ENCODE data around the gene POLA2. TPM values are rescaled to one million over a fixed set of nuclear protein-coding genes. Genes with fewer than 3 reads are reported as not detected.

Gene POLA2
- total RNA-seq, 1 donor from 2014 or later: 8.6 TPM

GRCh38 chr11:65286686-65287085, 24.9 kb downstream of the POLA2 start:
- no peak for DNase-seq
- Mint-ChIP-seq H3K36me3 (ENCODE audit: unreplicated experiment) (no peaks in the 10 kb centered on the region), H3K27ac (ENCODE audit: unreplicated experiment) (no peak overlapping the region), H3K27me3 (ENCODE audit: unreplicated experiment) (peaks cover 5% of the 10 kb centered on the region), H3K9me3 (ENCODE audit: unreplicated experiment) (no peaks in the 10 kb centered on the region), H3K4me1 (ENCODE audit: low read depth, unreplicated experiment) (peaks cover 22% of the 10 kb centered on the region), H3K4me3 (ENCODE audit: unreplicated experiment) (no peak overlapping the region)
- TF ChIP-seq CTCF (IDR thresholded peaks at IDR 0.05; ENCODE audit: partially characterized antibody, unreplicated experiment): no peak

- peaks cover 6% of the 10 kb centered on the region for H3K27me3 Mint-ChIP-seq (ENCODE audit: unreplicated experiment)
- peaks cover 5% of the 10 kb centered on the region for H3K9me3 Mint-ChIP-seq (ENCODE audit: unreplicated experiment)
- peaks cover 30% of the 10 kb centered on the region for H3K4me1 Mint-ChIP-seq (ENCODE audit: low read depth, unreplicated experiment)
- no peak for DNase-seq
- no peak for TF ChIP-seq CTCF (IDR thresholded peaks at IDR 0.05; ENCODE audit: partially characterized antibody, unreplicated experiment)
- H3K36me3 Mint-ChIP-seq (ENCODE audit: unreplicated experiment): no peaks in the 10 kb centered on the region
- peak overlapping the region; percentile 13 for H3K4me3 Mint-ChIP-seq (ENCODE audit: unreplicated experiment)
- peak overlapping the region; percentile 60 for H3K27ac Mint-ChIP-seq (ENCODE audit: unreplicated experiment)
Measured at GRCh38 chr11:65287601-65288000, 25.8 kb downstream of the POLA2 start.

- H3K27me3 Mint-ChIP-seq (ENCODE audit: unreplicated experiment): peaks cover 9% of the 10 kb centered on the region
- no peaks in the 10 kb centered on the region for H3K36me3 Mint-ChIP-seq (ENCODE audit: unreplicated experiment)
- peak; percentile 73 for DNase-seq
- peaks cover 41% of the 10 kb centered on the region for H3K4me1 Mint-ChIP-seq (ENCODE audit: low read depth, unreplicated experiment)
- TF ChIP-seq CTCF (IDR thresholded peaks at IDR 0.05; ENCODE audit: partially characterized antibody, unreplicated experiment): no peak
- H3K4me3 Mint-ChIP-seq (ENCODE audit: unreplicated experiment): peak overlapping the region; percentile 53
- H3K27ac Mint-ChIP-seq (ENCODE audit: unreplicated experiment): peak overlapping the region; percentile 74
- peaks cover 10% of the 10 kb centered on the region for H3K9me3 Mint-ChIP-seq (ENCODE audit: unreplicated experiment)
Measured at GRCh38 chr11:65288706-65289536, 27.2 kb downstream of the POLA2 start.

GRCh38 chr11:65290448-65291165, 28.8 kb downstream of the POLA2 start:
- Mint-ChIP-seq H3K36me3 (ENCODE audit: unreplicated experiment) (peaks cover 5% of the 10 kb centered on the region), H3K9me3 (ENCODE audit: unreplicated experiment) (peaks cover 12% of the 10 kb centered on the region), H3K27me3 (ENCODE audit: unreplicated experiment) (peaks cover 8% of the 10 kb centered on the region), H3K4me1 (ENCODE audit: low read depth, unreplicated experiment) (peaks cover 58% of the 10 kb centered on the region), H3K4me3 (ENCODE audit: unreplicated experiment) (no peak overlapping the region), H3K27ac (ENCODE audit: unreplicated experiment) (no peak overlapping the region)
- TF ChIP-seq CTCF (IDR thresholded peaks at IDR 0.05; ENCODE audit: partially characterized antibody, unreplicated experiment): no peak
- no peak for DNase-seq

GRCh38 chr11:65291613-65292012, 29.9 kb downstream of the POLA2 start:
- Mint-ChIP-seq H3K4me3 (ENCODE audit: unreplicated experiment) (peak overlapping the region; percentile 52), H3K27ac (ENCODE audit: unreplicated experiment) (peak overlapping the region; percentile 76), H3K27me3 (ENCODE audit: unreplicated experiment) (peaks cover 8% of the 10 kb centered on the region), H3K36me3 (ENCODE audit: unreplicated experiment) (peaks cover 5% of the 10 kb centered on the region), H3K4me1 (ENCODE audit: low read depth, unreplicated experiment) (peaks cover 65% of the 10 kb centered on the region), H3K9me3 (ENCODE audit: unreplicated experiment) (peaks cover 12% of the 10 kb centered on the region)
- TF ChIP-seq CTCF (IDR thresholded peaks at IDR 0.05; ENCODE audit: partially characterized antibody, unreplicated experiment): no peak
- no peak for DNase-seq
